ENCODE data around the gene DLG1. TPM values are rescaled to one million over a fixed set of nuclear protein-coding genes. Genes with fewer than 3 reads are reported as not detected.

The DLG1 gene
- total RNA-seq, 1 experiment from 2014 or later = 90.2 TPM

DNA sequence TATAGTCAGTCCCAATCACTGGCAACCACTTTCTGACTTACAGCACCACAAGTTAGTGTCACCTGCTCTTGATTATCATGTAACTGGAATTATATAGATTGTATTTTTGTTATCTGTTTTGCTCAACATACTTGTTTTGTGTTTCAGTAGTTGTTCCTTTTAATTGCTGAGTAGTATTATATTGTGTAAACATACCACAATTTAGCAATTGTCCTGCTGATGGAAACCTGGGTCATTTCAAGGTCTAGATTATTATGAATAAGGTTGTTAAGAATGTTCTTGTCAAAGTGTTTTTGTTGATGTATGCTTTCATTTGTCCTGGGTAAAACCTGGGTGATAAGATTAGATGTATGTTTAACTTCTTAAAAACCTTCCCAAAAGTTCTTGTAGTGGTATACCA, 186.7 kb downstream of the DLG1 start:
- CTCF ChIA-PET = no interaction called here
- BruUV-seq (replicated peaks) = no TSS peak
- POLR2A ChIA-PET = no interaction called here
- Histone ChIP-seq H3K4me3 (ENCODE audit: low read depth in 2 of 2, low read length in 2 of 2) (no peak overlapping the region), H3K36me3 (ENCODE audit: control insufficient read depth, insufficient read depth, low read length) (no peaks in the 10 kb centered on the region), H3K4me1 (ENCODE audit: control insufficient read depth, insufficient read depth, low read length) (no peaks in the 10 kb centered on the region), H3K27ac (ENCODE audit: low read length) (no peak overlapping the region), H3K27me3 (ENCODE audit: control insufficient read depth, insufficient read depth, low read length) (no peaks in the 10 kb centered on the region), H3K9me3 (ENCODE audit: control insufficient read depth, insufficient read depth, low read depth, low read length) (no peaks in the 10 kb centered on the region)
- ATAC-seq (no peak), DNase-seq (ENCODE audit: low read depth, low spot score) (no peak)
- intact Hi-C loops (cut with micrococcal nuclease; ENCODE audit: unreplicated experiment) (no loop called here), in situ Hi-C loops (cut with HindIII; ENCODE audit: low pct_unique_long_range_greater_than_20kb, low sequenced_read_pairs) (no loop called here)
- TF ChIP-seq, protein P1, sequence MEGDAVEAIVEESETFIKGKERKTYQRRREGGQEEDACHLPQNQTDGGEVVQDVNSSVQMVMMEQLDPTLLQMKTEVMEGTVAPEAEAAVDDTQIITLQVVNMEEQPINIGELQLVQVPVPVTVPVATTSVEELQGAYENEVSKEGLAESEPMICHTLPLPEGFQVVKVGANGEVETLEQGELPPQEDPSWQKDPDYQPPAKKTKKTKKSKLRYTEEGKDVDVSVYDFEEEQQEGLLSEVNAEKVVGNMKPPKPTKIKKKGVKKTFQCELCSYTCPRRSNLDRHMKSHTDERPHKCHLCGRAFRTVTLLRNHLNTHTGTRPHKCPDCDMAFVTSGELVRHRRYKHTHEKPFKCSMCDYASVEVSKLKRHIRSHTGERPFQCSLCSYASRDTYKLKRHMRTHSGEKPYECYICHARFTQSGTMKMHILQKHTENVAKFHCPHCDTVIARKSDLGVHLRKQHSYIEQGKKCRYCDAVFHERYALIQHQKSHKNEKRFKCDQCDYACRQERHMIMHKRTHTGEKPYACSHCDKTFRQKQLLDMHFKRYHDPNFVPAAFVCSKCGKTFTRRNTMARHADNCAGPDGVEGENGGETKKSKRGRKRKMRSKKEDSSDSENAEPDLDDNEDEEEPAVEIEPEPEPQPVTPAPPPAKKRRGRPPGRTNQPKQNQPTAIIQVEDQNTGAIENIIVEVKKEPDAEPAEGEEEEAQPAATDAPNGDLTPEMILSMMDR (IDR thresholded peaks at IDR 0.05) = no peak
- TF ChIP-seq SIN3A (IDR thresholded peaks at IDR 0.05; ENCODE audit: borderline replicate concordance, insufficient read depth, low read depth, low read length) = no peak
- no peak for TF ChIP-seq TCF7L2 (IDR thresholded peaks at IDR 0.05; ENCODE audit: low read depth, low read length)
- TF ChIP-seq, protein P2, sequence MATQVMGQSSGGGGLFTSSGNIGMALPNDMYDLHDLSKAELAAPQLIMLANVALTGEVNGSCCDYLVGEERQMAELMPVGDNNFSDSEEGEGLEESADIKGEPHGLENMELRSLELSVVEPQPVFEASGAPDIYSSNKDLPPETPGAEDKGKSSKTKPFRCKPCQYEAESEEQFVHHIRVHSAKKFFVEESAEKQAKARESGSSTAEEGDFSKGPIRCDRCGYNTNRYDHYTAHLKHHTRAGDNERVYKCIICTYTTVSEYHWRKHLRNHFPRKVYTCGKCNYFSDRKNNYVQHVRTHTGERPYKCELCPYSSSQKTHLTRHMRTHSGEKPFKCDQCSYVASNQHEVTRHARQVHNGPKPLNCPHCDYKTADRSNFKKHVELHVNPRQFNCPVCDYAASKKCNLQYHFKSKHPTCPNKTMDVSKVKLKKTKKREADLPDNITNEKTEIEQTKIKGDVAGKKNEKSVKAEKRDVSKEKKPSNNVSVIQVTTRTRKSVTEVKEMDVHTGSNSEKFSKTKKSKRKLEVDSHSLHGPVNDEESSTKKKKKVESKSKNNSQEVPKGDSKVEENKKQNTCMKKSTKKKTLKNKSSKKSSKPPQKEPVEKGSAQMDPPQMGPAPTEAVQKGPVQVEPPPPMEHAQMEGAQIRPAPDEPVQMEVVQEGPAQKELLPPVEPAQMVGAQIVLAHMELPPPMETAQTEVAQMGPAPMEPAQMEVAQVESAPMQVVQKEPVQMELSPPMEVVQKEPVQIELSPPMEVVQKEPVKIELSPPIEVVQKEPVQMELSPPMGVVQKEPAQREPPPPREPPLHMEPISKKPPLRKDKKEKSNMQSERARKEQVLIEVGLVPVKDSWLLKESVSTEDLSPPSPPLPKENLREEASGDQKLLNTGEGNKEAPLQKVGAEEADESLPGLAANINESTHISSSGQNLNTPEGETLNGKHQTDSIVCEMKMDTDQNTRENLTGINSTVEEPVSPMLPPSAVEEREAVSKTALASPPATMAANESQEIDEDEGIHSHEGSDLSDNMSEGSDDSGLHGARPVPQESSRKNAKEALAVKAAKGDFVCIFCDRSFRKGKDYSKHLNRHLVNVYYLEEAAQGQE (IDR thresholded peaks at IDR 0.05; ENCODE audit: insufficient read depth in 1 of 2, low read depth in 2 of 2, low read length in 1 of 2) = no peak
- no peak for TF ChIP-seq POLR2AphosphoS5 (IDR thresholded peaks at IDR 0.05; ENCODE audit: low read depth, low read length)

DNA sequence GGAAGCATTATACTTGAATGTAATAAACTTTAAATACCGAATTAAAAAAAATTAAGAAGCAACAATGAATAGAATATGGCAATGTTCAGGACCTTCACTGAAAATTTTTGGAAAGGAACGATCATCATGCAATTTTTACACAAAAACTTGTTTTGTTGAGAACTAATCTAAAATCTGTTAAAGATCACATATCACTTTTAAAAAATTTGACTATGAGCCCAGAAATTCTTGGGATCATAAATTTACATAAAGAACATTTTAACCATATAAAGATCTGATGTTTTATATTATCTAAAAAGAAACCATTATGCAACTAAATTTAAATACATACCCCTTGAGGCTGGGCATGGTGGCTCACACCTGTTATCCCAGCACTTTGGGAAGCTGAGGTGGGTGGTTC, 192.6 kb downstream of the DLG1 start:
- H3K4me3 ChIP-seq (ENCODE audit: low read depth in 2 of 2, low read length in 2 of 2) = no peak overlapping the region
- no peaks in the 10 kb centered on the region for H3K4me1 ChIP-seq (ENCODE audit: control insufficient read depth, insufficient read depth, low read length)
- no peak for TF ChIP-seq POLR2AphosphoS5 (IDR thresholded peaks at IDR 0.05; ENCODE audit: low read depth, low read length)
- TF ChIP-seq, protein P1 (IDR thresholded peaks at IDR 0.05) = no peak
- TF ChIP-seq, protein P2 (IDR thresholded peaks at IDR 0.05; ENCODE audit: insufficient read depth in 1 of 2, low read depth in 2 of 2, low read length in 1 of 2) = no peak
- no peak for TF ChIP-seq SIN3A (IDR thresholded peaks at IDR 0.05; ENCODE audit: borderline replicate concordance, insufficient read depth, low read depth, low read length)
- TF ChIP-seq TCF7L2 (IDR thresholded peaks at IDR 0.05; ENCODE audit: low read depth, low read length) = no peak
- H3K36me3 ChIP-seq (ENCODE audit: control insufficient read depth, insufficient read depth, low read length) = no peaks in the 10 kb centered on the region
- POLR2A ChIA-PET = no interaction called here
- ATAC-seq (no peak), DNase-seq (ENCODE audit: low read depth, low spot score) (no peak)
- intact Hi-C loops (cut with micrococcal nuclease; ENCODE audit: unreplicated experiment) = no loop called here
- in situ Hi-C loops (cut with HindIII; ENCODE audit: low pct_unique_long_range_greater_than_20kb, low sequenced_read_pairs) = no loop called here
- no peak overlapping the region for H3K27ac ChIP-seq (ENCODE audit: low read length)
- H3K9me3 ChIP-seq (ENCODE audit: control insufficient read depth, insufficient read depth, low read depth, low read length) = no peaks in the 10 kb centered on the region
- no peaks in the 10 kb centered on the region for H3K27me3 ChIP-seq (ENCODE audit: control insufficient read depth, insufficient read depth, low read length)
- CTCF ChIA-PET = no interaction called here
- no TSS peak for BruUV-seq (replicated peaks)
